Stimulated activated CD8-positive, alpha-beta memory T cell treated with anti-CD3 and anti-CD28 coated beads, Interleukin-12 subunit alpha, Interleukin-12 subunit beta, amount 100 ng/mL, for 24 hours (primary cell): ENCODE data around the gene YWHAG.
"Not testable (repeated sequence)": the region's sequence is repeated elsewhere in the genome, so short reads cannot be mapped to it uniquely, and the experiment has no call there.

Experiments used
- DNase-seq: peaks from one replicate; pipeline ENCODE4 v3.0.0-alpha.2; 2020; ENCODE audit errors: extremely low read depth

The YWHAG gene

DNA sequence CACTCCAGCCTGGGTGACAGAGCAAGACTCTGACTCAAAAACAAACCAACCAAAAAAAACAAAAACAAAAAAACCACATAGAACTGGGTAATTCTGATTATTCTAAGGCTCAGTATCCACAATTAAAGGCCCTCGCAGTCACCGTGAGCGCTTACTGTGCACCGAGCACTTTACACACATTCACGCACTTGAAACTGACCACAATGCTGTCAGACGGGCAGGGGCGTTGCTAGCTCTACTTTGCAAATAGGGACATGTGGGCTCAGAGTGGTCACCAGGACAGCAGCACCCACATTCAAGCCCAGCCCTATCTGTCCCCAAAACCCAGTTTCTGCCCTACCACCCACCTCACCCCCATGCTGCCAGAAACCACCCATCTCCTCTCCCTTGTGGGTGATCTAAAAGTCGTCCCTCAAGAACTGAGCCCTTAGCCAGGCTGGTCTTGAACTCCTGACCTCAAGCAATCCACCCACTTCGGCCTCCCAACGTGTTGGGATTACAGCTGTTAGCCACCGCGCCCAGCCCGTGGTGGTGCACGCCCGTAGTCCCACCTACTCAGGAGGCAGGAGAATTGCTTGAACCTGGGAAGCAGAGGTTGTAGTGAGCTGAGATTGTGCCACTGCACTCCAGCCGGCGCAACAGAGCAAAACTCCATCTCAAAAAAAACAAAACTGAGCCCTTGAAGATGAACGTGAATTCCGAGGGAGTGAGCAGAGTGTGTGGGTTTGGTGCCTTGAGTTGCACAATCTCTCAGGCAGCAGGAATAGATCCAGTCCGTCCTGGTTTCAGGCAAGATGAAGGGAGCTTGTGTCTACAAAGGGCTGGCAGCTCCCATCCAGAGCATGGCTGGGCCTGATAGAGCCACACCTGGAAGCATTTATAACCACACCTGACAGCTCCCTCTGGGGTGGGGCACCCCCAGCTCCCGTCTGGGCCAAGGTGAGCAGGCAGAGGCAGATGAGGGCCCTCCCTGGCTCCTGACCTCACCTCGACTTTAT is 61.7 kb downstream of the YWHAG start:
- DNase-seq, result no peak

DNA sequence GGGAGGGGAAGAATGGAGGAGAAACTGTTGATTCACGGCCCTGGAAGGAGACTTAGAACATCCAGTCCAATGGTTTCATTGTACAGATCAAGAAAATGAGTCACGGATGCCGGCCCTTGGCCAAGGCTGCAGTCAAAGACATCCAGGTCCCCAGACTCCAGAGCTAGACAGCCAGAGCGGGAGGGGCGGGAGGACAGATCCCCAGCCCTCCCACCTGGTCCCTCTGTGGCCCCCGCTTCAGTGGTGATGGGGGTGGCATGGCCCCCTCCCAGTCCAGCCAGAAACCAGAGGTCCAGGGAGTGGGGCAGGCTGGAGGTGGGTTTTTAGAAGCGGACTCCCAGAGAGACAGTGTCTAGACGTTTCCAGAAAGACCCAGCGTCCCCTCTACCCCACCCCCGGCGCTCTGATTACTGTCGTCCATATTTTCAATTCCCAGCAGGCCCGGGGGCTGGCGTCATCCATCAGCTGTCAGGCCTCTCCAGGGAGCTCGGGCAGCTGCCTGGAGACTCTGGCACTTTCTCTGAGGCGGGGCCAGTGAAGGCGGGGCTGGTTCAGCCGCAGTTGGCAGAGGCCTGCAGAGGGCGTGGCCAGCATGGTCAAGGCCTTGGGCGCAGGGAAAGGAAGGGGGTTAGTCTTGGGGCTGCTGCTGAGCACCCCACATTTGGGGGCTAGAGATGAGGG is 64.3 kb downstream of the YWHAG start:
- no peak for DNase-seq

DNA sequence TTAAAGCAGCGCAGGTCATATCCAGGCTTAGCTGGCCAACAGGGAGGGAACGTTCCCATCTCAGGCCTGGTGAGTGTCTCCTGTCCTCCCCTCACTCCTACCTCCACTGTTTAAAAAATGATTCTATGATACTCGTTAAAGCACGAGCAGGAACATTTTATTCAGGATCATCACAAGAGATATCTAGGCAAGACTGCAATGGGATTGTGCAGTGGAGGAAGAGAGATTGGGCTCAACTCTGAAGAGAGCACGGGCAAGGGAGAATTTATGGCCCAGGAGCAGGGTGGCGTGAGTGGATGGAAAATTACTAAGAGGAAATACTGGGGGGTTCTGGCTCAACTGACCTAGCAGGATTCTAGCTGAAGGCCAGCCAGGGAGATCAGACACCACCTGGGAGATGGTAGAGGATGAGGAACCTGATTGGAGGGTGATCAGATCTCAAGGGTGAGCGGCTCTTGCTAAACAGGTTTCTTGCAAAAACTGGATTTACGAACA is 65.3 kb downstream of the YWHAG start:
- DNase-seq, result no peak

DNA sequence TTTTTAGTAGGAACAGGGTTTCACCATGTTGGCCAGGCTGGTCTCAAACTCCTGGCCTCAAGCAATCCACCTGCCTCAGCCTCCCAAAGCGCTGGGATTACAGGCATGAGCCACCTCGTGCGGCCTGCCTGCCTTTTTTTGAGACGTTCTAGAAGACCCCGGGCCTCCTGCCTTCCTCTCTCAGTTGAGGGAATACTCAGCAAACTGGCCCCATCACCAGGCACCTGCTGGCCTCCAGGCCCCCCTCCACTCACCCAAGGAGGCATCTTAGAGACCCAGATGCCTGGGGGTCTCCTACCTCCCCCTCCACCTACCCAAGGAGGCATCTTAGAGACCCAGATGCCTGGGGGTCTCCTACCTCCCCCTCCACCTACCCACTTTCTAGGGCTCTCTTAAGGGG is 65.9 kb downstream of the YWHAG start:
- DNase-seq, result not testable (repeated sequence)

DNA sequence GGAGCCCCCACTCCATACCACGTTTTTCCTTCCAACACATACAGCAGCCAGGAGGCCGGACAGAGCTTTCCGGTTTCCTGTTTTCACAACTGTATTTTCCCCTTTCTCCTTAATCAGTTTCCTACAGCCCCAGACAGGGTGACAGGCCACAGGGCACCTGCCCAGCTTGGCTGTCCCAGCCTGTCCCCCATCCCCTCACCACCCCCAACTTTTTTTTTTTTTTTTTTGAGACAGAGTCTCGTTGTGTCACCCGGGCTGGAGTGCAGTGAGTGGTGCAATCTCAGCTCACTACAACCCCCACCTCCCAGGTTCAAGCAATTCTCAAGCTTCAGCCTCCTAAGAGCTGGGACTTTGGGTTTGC is 66.6 kb downstream of the YWHAG start:
- DNase-seq, result no peak

DNA sequence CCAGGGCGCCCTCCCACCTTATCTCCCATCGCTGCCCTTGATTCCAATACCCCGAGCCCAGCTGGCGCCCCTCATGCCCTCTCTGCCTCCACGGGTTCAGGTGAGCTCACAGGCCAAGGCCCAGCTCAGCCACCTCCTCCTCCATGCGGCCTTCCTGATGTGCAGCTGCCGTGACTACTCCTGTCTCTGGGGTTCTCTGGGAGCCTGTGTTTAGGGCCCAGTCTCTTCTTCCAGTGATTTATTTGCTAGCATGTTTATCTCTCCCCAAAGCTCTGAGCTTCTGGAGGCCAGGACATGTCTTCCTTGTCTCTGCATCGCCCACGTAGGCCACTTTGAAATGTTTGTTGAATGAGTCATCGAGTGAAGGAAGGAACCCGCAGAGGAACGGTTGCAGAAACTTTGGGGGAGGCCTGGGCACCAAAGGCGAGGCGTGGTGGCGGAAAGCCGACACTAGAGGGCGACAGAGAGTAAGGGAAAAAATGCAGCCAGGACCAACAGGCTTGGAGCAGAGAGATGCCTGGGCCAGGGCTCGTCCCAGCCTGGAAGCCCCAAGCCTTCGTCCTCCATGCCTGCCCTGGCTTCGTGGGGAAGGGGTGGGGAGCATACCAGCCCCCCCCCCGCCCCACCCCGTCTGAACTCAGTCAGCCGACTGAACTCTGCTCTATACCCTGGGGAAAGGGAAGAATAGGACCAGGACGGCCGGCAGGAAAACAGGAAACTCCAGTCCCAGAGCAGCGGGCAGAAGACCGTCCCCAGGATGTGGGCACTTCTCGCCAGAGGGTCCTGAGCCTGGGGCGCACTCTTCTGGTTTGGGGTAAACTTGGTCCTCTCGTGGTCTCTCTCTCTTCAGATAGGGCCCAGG is 67.2 kb downstream of the YWHAG start:
- DNase-seq, result peak; percentile 72

DNA sequence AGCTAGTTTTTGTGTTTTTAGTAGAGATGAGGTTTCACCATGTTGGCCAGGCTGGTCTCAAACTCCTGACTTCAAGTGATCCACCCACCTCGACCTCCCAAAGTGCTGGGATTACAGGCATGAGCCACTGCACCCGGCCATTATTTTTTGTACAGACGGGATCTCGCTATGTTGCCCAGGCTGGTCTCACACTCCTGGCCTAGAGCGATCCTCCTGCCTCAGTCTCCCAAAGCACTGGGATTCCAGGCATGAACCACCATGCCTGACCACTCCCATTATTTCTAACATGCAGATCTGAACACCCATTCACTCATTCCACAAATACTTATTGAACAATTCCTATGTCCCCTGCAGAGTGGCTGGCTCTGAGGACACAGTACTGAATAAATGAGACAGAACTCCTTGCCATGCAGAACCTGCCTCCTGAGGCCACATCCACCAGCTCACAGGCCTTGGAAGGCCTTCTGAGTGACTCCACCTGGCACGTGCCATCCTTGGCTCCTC is 67.9 kb downstream of the YWHAG start:
- DNase-seq, result not testable (repeated sequence)

DNA sequence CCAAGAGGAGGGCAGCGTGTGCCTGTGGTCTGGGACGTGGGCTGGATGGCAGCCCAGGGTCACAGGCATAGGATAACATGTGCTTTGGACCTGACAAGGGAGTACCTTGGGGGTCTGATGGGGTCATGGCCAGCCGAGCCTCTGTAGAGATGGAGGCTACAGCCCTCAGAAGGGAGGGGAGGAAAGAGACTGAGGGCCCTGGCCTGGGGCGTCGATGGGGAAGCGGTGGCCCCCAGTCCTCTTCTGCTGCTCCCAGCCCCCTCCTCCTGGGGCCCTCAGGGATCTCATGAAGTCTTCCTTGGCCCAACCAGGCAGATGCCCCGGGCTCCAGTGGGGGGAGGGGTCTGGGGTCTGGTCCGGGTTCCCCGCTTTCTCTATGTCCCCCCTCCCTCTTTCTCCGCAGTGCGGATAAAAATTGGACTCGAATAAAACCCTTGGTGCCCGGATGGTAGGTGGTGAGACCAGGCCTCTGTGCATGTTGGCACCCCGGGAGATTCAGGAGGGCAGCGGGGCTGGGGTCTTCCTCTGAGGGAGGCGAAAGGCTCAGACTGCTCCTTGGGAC is 71.9 kb downstream of the YWHAG start:
- no peak for DNase-seq

DNA sequence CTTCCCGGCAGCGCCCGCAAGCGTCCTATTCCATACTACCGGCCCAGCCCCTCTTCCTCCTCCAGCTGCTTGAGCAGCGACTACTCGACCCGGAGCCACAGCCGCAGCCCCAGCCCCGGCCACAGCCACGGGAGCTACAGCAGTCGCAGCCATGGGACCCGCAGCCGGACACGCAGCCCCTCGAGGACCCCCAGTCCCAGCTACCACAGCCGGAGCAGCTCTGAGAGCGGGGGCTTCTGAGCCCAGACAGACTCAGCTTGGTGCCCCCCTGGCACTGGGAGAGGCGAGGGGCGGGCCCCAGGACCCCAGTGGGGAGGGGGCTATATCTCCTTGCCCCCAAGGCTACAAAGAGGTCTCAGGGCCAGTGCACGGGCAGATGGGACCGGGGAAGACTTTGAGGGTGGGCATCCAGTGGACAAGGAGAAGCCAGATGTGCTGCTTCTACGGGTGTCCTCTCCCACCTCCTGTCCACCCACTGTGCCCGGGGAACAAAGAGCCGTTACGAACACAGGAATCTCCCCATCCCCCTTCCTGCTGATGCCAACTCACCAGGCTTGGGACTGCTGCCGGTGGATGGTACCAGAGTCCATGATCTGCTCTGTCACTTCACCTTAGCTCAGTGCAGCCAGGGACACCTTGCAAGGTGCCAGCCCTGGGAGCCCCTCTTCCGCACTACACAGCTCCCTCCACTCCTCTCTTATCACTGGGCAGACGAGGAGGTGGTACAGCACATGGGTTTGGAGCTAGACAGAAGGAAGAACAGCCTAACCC is 73.0 kb downstream of the YWHAG start:
- no peak for DNase-seq

DNA sequence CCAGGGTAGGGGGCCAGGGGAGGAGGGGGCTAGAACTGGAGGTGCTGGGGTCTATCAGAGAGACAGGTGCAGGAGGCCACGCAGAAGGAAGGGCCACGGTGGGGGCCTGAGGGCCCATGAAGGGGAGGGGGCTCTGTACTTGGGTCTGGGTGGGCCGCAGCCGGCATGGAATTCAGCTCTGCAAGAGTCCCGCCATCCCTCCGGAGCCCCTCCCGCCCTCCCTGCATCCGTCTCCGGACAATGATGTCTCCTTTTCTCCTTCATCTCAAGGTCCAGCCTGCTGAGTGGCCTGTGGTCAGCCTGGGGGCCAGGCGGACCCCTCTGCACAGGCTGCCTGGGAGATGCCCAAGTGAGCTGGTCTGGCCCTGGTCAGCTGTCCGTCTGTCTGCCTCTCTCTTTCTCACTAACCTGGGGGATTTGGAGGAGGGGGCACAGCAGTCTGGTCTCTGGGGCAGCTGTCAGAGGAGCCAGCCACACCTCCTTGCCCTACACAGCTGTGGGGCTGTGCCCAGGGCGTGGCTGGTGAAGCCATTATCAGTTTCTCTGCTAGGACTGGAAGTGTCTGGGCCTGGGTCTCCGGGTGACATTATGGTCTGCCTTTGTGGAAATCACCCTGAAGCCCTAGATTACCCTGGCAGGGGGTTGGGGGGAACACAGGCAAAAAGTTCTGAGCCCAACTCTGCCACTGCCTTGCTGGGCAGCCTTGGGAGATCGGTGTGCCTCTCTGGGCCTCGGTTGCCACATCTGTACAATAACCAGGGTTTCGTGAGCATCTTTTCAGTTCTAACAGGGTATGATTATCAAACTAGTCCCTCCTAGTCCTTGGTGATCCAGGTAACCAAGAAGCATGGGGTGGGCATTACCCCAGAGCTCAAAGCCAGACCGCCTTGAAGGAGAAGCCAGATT is 75.3 kb downstream of the YWHAG start:
- no peak for DNase-seq

DNA sequence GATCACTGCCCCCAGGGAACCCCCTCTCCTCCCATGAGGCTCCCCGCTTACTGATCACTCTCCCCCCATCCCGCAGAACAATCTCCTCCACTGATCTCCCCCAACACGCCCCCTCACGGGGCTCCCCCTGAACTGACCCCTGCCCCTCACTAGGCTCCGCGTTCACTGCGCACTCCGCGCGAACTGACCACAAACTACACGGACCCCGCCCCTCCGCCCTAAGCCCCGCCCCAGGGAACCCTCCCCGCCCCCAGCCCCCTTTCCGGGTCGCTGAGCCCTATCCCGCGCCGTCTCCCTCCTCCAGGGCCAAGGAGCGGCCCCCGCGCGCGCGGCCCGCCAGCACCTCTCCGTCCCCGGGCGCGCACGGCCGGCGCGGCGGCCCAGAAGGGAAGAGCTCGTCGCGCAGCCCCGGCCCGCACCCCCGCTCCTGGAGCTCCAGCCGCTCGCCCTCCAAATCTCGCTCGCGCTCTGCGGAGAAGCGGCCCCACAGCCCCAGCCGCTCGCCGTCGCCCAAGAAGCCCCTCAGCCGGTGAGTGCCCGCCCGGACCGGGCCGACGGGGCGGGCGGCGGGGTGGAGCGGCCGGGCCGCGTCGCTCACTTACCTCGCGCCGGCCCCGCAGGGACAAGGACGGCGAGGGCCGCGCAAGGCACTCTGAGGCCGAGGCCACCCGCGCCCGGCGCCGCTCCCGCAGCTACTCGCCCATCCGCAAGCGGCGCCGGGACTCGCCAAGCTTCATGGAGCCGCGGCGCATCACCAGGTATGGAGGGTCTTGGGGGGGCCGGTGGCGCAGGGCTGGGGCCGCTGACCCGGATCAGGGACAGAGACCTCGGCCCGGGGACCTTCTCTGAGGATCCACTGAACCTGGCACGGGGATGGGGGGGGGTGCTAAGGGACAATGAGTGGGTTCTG is 76.2 kb downstream of the YWHAG start:
- no peak for DNase-seq

DNA sequence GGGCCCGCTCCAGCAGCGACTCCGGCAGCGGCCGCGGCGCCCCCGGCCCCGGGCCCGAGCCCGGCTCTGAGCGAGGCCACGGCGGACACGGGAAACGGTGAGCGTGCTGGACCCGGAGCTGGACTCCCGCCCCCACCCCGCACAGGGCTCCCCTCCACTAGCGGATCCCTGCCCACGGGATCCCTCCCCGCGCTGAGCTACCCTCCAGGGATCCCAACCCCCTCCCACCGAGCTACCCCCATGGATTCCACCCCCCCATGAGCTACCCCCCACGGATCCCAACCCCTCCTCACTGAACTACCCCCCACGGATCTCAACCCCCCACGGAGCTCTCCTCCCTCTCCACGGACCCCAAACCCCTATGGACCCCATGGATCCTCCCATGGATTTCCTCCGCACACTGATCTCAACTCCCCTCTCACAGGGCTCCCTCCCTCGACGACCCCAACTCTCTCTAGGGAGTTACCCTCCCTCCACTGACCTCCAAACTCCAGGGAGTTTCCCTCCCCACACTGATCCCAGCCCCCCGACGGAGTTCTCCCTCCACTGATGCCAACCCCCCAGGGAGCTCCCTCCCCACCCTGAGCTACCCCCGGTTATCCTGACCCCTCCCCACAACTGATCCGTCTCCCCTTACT is 77.0 kb downstream of the YWHAG start:
- DNase-seq, result no peak

DNA sequence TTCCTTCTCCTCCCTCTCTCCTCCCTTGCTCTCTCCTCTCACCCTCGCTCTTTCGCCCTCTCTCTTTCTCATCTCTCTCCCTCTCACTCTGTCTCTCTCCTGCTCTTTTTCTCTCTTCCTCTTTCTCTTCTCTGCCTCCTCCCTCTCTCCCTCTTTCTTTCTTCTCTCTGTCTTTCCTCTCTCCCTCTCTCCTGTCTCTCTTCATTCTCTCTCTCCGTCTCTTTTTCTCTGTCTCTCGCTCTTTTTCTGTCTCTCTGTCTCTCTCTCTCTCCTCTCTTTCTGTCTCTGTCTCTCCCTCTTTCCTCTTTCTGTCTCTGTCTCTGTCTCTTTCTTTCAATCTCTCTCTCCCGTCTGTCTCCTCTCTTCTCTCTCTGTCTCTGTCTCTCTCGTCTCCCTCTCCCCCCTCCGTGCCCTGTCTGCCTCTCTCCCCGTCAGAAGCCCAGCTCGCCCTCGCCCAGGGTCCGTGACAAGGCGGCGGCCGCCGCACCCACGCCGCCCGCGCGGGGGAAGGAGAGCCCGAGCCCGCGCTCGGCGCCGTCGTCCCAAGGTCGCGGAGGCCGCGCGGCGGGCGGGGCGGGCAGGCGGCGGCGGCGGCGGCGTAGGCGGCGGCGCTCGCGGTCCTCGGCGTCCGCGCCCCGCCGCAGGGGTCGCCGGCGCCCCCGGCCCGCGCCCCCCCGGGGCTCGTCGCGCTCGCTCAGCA is 77.6 kb downstream of the YWHAG start:
- DNase-seq, result no peak

DNA sequence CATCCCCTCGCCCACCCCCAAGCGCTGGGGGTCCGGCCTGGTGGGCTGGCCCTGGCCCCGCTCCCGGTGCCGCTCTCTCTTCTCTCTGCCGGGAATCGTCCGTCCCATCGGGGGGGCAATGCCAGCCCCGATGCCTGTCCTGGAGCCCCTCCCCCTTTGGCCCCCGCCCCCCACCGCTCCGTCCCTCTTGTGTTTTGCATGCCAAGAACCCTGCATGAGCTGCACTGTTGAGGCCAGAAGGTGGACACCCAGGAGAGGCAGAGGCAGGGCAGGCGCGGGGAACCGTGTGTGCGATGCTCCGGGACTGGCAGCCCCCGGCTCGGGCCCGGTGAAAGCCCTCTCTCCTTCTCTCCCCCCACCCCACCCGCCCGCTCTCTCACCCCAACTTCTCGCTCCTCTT is 78.4 kb downstream of the YWHAG start:
- DNase-seq, result no peak

DNA sequence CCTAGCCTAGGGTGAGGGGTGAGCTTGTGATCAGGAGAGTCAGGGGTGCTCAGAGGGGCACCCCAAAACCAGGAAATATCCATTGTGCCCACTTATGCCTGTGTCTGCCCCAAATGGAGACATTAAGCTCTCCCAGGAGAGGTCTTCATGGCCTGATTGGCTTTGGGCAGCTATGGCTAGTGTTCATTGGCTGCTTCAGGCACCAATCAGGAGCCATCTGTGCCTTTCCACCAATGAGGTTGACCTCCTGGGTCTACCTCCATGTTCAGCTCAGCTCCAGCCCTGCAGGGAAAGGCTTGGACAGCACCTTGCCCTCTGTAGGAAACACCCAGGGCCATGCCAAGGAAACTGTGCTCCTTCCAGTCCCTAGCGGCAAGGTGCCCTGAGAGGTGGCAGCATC is 80.3 kb downstream of the YWHAG start:
- no peak for DNase-seq
